Neuronal stem cell (in vitro differentiated cells): ENCODE data around the gene SMIM23.

ENCODE experiments used
- DNase-seq: peaks from one replicate; pipeline ENCODE4 v3.0.0-alpha.2; 2013; ENCODE audit warnings: low spot score
- H2AFZ ChIP-seq: one replicate; pipeline ENCODE4 v1.6.1; 2013; ENCODE audit warnings: mild to moderate bottlenecking, low read length, inconsistent platforms
- H2AK5ac ChIP-seq: 2 replicates; pipeline ENCODE4 v1.6.1; 2013; ENCODE audit warnings: low read depth, mild to moderate bottlenecking, inconsistent platforms, low read length, moderate library complexity, mixed read lengths
- H2BK120ac ChIP-seq: 2 replicates; pipeline ENCODE4 v1.6.1; 2013; ENCODE audit warnings: low read depth, mild to moderate bottlenecking, inconsistent platforms, low read length, moderate library complexity, mixed read lengths
- H2BK12ac ChIP-seq: one replicate; pipeline ENCODE4 v1.6.1; 2013; ENCODE audit warnings: low read length, inconsistent platforms
- H2BK15ac ChIP-seq: 2 replicates; pipeline ENCODE4 v1.6.1; 2013; ENCODE audit warnings: mild to moderate bottlenecking, low read length, inconsistent platforms, mixed read lengths
- H2BK5ac ChIP-seq: one replicate; pipeline ENCODE4 v1.6.1; 2013; ENCODE audit warnings: inconsistent platforms, mild to moderate bottlenecking, low read length, moderate library complexity
- H3K14ac ChIP-seq: one replicate; pipeline ENCODE4 v1.6.1; 2013; ENCODE audit warnings: low read length, inconsistent platforms
- H3K18ac ChIP-seq: 2 replicates; pipeline ENCODE4 v1.6.1; 2013; ENCODE audit warnings: low read length, inconsistent platforms
- H3K23ac ChIP-seq: 2 replicates; pipeline ENCODE4 v1.6.1; 2013; ENCODE audit warnings: low read depth, mild to moderate bottlenecking, mixed read lengths, low read length, inconsistent platforms; ENCODE audit not compliant: poor library complexity
- H3K27ac ChIP-seq: replicated peaks from 3 replicates; pipeline ENCODE4 v1.5.1; 2013; ENCODE audit warnings: low read length, inconsistent platforms
- H3K27me3 ChIP-seq, 3 experiments: 2 replicates each; pipeline ENCODE4 v1.6.1; 2013; ENCODE audit warnings: low read length in 3 of 3, mild to moderate bottlenecking in 2 of 3, inconsistent platforms in 1 of 3, low read depth in 1 of 3, mixed read lengths in 1 of 3, moderate library complexity in 1 of 3; ENCODE audit not compliant: control insufficient read depth in 3 of 3, insufficient read depth in 3 of 3
- H3K36me3 ChIP-seq, 2 donors: replicated peaks in 1 of 2; 2 replicates each; pipeline ENCODE4 v1.6.1; 2013; ENCODE audit warnings: low read length in 2 of 2; ENCODE audit not compliant: control insufficient read depth in 2 of 2, insufficient read depth in 2 of 2
- H3K4ac ChIP-seq: 2 replicates; pipeline ENCODE4 v1.6.1; 2013; ENCODE audit warnings: inconsistent platforms, mild to moderate bottlenecking, low read length, moderate library complexity
- H3K4me1 ChIP-seq, 2 donors: 1 replicate in 1 of 2; 2 replicates in 1 of 2; pipeline ENCODE4 v1.6.1; 2013; ENCODE audit warnings: low read length in 2 of 2, low read depth in 1 of 2; ENCODE audit not compliant: control insufficient read depth in 2 of 2, insufficient read depth in 1 of 2
- H3K4me2 ChIP-seq: one replicate; pipeline ENCODE4 v1.6.1; 2013; ENCODE audit warnings: mild to moderate bottlenecking, low read length, inconsistent platforms; ENCODE audit not compliant: insufficient read depth, poor library complexity, severe bottlenecking
- H3K4me3 ChIP-seq, 2 donors: 2 replicates each; pipeline ENCODE4 v1.5.1; 2013; ENCODE audit warnings: low read length in 2 of 2, mild to moderate bottlenecking in 2 of 2, inconsistent platforms in 1 of 2, moderate library complexity in 1 of 2
- H3K79me1 ChIP-seq: one replicate; pipeline ENCODE4 v1.6.1; 2013; ENCODE audit warnings: low read depth, mild to moderate bottlenecking, inconsistent platforms, low read length, moderate library complexity
- H3K9ac ChIP-seq: one replicate; pipeline ENCODE4 v1.6.1; 2013; ENCODE audit warnings: mild to moderate bottlenecking, low read depth, low read length, inconsistent platforms; ENCODE audit not compliant: poor library complexity
- H3K9me3 ChIP-seq, 2 donors: replicated peaks in 1 of 2; 2 replicates each; pipeline versions ENCODE3 to v1.6.1; 2013; ENCODE audit warnings: low read length in 2 of 2, mild to moderate bottlenecking in 2 of 2, inconsistent platforms in 1 of 2, low read depth in 1 of 2, mixed read lengths in 1 of 2, moderate library complexity in 1 of 2; ENCODE audit not compliant: control insufficient read depth in 2 of 2, insufficient read depth in 1 of 2
- H4K8ac ChIP-seq: one replicate; pipeline ENCODE4 v1.6.1; 2013; ENCODE audit warnings: low read depth, mild to moderate bottlenecking, inconsistent platforms, low read length, moderate library complexity
- H4K91ac ChIP-seq: one replicate; pipeline ENCODE4 v1.6.1; 2013; ENCODE audit warnings: low read length, low read depth, mild to moderate bottlenecking, inconsistent platforms; ENCODE audit not compliant: poor library complexity
- WGBS, 2 donors: extraction: QIAGEN DNeasy Blood & Tissue Kit; methylation state at CpG; one replicate each; pipeline ENCODE4 v1.1.7; 2013; ENCODE audit warnings: missing lambda C conversion rate in 2 of 2, mixed read lengths in 1 of 2; ENCODE audit not compliant: insufficient read length in 2 of 2, insufficient replicate concordance in 1 of 2; ENCODE audit errors: extremely low coverage in 2 of 2; 5-methylcytosine and 5-hydroxymethylcytosine counted together

Gene SMIM23

DNA sequence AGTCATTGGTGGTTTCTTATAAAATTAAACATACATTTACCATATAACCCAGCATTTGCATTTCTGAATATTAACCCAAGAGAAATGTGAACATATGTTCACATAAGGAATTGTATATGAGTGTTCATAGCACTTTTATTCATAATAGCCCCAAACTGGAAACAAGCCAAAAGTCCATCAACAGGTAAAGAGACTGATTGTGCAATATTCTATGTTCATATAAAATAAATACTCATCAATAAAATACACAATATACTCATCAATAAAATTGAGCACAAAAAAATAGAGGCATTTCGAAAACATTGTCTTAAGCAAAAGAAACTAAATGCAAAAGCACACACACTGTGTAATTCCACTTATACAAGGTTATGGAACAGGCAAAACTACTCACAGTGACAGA is 3.7 kb downstream of the SMIM23 start:
- Histone ChIP-seq H2AFZ (no peak overlapping the region), H2BK5ac (no peak overlapping the region), H3K4me1 (no peaks in the 10 kb centered on the region), H4K8ac (no peak overlapping the region), H3K18ac (no peak overlapping the region), H3K27me3 (no peaks in the 10 kb centered on the region), H3K79me1 (no peaks in the 10 kb centered on the region), H3K23ac (no peak overlapping the region), H3K14ac (no peak overlapping the region), H3K9me3 (no peaks in the 10 kb centered on the region), H2BK120ac (no peak overlapping the region), H2AK5ac (no peak overlapping the region), H4K91ac (no peak overlapping the region), H3K4me2 (no peak overlapping the region), H3K27ac (no peak overlapping the region), H3K9ac (no peak overlapping the region), H3K36me3 (no peaks in the 10 kb centered on the region), H2BK15ac (no peak overlapping the region), H3K4me3 (no peak overlapping the region), H3K4ac (no peak overlapping the region), H2BK12ac (no peak overlapping the region)
- no CpG with 5 or more reads among the region's 1 CpG for WGBS, 2 donors
- no peak for DNase-seq

- H3K36me3 ChIP-seq = no peaks in the 10 kb centered on the region
- H3K79me1 ChIP-seq = no peaks in the 10 kb centered on the region
- no peak overlapping the region for H3K9ac ChIP-seq
- H2BK12ac ChIP-seq = no peak overlapping the region
- no peak overlapping the region for H2AFZ ChIP-seq
- H2AK5ac ChIP-seq = no peak overlapping the region
- no peak overlapping the region for H2BK5ac ChIP-seq
- H2BK15ac ChIP-seq = no peak overlapping the region
- no peaks in the 10 kb centered on the region for H3K9me3 ChIP-seq
- H3K27ac ChIP-seq = no peak overlapping the region
- no peak overlapping the region for H3K4ac ChIP-seq
- H3K18ac ChIP-seq = no peak overlapping the region
- H4K91ac ChIP-seq = no peak overlapping the region
- no peak for DNase-seq
- WGBS, 2 donors = no CpG with 5 or more reads among the region's 2 CpGs
- H4K8ac ChIP-seq = no peak overlapping the region
- H3K4me1 ChIP-seq = no peaks in the 10 kb centered on the region
- H3K23ac ChIP-seq = no peak overlapping the region
- no peak overlapping the region for H2BK120ac ChIP-seq
- no peaks in the 10 kb centered on the region for H3K27me3 ChIP-seq
- no peak overlapping the region for H3K4me2 ChIP-seq
- no peak overlapping the region for H3K4me3 ChIP-seq
- no peak overlapping the region for H3K14ac ChIP-seq
Measured at GRCh38 chr5:171790408-171790807, 4.8 kb downstream of the SMIM23 start.

- WGBS, 2 donors = no CpG with 5 or more reads among the region's 2 CpGs
- Histone ChIP-seq H3K23ac (no peak overlapping the region), H3K18ac (no peak overlapping the region), H2BK5ac (no peak overlapping the region), H3K9me3 (no peaks in the 10 kb centered on the region), H3K79me1 (no peaks in the 10 kb centered on the region), H3K9ac (no peak overlapping the region), H4K8ac (no peak overlapping the region), H2BK15ac (no peak overlapping the region), H3K4me3 (no peak overlapping the region), H2BK12ac (no peak overlapping the region), H2AFZ (no peak overlapping the region), H2BK120ac (no peak overlapping the region), H3K4me1 (no peaks in the 10 kb centered on the region), H3K4ac (no peak overlapping the region), H4K91ac (no peak overlapping the region), H3K36me3 (no peaks in the 10 kb centered on the region), H3K27ac (no peak overlapping the region), H2AK5ac (no peak overlapping the region), H3K4me2 (no peak overlapping the region), H3K27me3 (no peaks in the 10 kb centered on the region), H3K14ac (no peak overlapping the region)
- no peak for DNase-seq
Measured at GRCh38 chr5:171794470-171794960, 8.9 kb downstream of the SMIM23 start.

DNA sequence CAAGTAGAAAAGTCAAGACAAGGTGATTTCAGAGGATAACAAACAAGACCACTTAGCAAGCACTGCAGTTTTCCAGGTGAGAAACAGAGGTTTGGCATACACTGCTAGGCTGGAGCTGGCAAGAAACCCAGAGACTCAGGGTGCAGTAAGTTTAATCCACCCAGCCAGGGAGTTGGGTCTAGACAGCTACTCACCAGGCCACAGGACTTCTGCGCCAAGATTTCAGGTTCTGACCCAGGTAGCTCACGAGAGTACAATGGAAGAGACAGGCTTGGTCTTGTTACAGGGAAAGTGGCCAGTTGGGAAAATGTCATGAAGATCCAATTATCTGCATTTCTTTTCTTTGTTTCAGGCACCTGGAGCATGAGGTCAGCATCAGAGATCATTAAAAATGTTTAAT is 9.8 kb downstream of the SMIM23 start:
- no peak overlapping the region for H3K4me2 ChIP-seq
- H3K4me1 ChIP-seq = no peaks in the 10 kb centered on the region
- H3K18ac ChIP-seq = no peak overlapping the region
- H3K79me1 ChIP-seq = no peaks in the 10 kb centered on the region
- H2BK15ac ChIP-seq = no peak overlapping the region
- H2AFZ ChIP-seq = no peak overlapping the region
- H3K9me3 ChIP-seq = no peaks in the 10 kb centered on the region
- no CpG with 5 or more reads among the region's 2 CpGs for WGBS, 2 donors
- H3K4ac ChIP-seq = no peak overlapping the region
- H4K8ac ChIP-seq = no peak overlapping the region
- no peak overlapping the region for H4K91ac ChIP-seq
- H3K27ac ChIP-seq = no peak overlapping the region
- H3K27me3 ChIP-seq = no peaks in the 10 kb centered on the region
- no peak overlapping the region for H2BK5ac ChIP-seq
- H3K36me3 ChIP-seq = no peaks in the 10 kb centered on the region
- no peak overlapping the region for H3K9ac ChIP-seq
- no peak overlapping the region for H2AK5ac ChIP-seq
- H3K14ac ChIP-seq = no peak overlapping the region
- no peak overlapping the region for H2BK120ac ChIP-seq
- no peak for DNase-seq
- no peak overlapping the region for H3K4me3 ChIP-seq
- H3K23ac ChIP-seq = no peak overlapping the region
- H2BK12ac ChIP-seq = no peak overlapping the region
